Common myeloid progenitor, CD34-positive (primary cell): ENCODE results near the gene SLC7A4.

Source experiments
- CTCF ChIA-PET: fragments of 350-600 bp; sonication (Branson Sonifier 250); formaldehyde crosslinking; loops from one replicate; lab custom pipeline; 2021; ENCODE audit warnings: antibody characterized with exemption; lab: Charles Lee
- POLR2A ChIA-PET: fragments of 350-600 bp; sonication (Branson Sonifier 250); formaldehyde crosslinking; loops from one replicate; lab custom pipeline; 2021; ENCODE audit warnings: antibody characterized with exemption; lab: Charles Lee
- DNase-seq, 3 donors: peaks; one replicate each; pipeline versions ENCODE4 v3.0.0 to v3.0.0-alpha.2; 2013
- H3K27ac ChIP-seq, 2 experiments: 1 replicate in 1 of 2; 2 replicates in 1 of 2; pipeline ENCODE4 v1.7.0; 2013; ENCODE audit warnings: inconsistent platforms in 2 of 2, low read length in 2 of 2, mild to moderate bottlenecking in 2 of 2, low read depth in 1 of 2, moderate library complexity in 1 of 2; ENCODE audit not compliant: severe bottlenecking in 2 of 2, insufficient read depth in 1 of 2, poor library complexity in 1 of 2
- H3K27me3 ChIP-seq, 5 experiments: replicated peaks in 2 of 5; 1 replicate in 3 of 5; 2 replicates in 2 of 5; pipeline versions ENCODE4 v1.6.1 to v1.7.0; 2013; ENCODE audit warnings: low read length in 4 of 5, mild to moderate bottlenecking in 2 of 5, moderate library complexity in 2 of 5, inconsistent platforms in 1 of 5; ENCODE audit not compliant: insufficient read depth in 5 of 5, control insufficient read depth in 4 of 5
- H3K36me3 ChIP-seq, 4 experiments: 1 replicate in 2 of 4; 2 replicates in 2 of 4; pipeline versions ENCODE4 v1.6.1 to v1.7.0; 2013; ENCODE audit warnings: low read length in 3 of 4, control low read depth in 1 of 4, mild to moderate bottlenecking in 1 of 4; ENCODE audit not compliant: control insufficient read depth in 4 of 4, insufficient read depth in 4 of 4
- H3K4me1 ChIP-seq, 4 experiments: 1 replicate in 3 of 4; 2 replicates in 1 of 4; pipeline versions ENCODE4 v1.6.1 to v1.7.1; 2013; ENCODE audit warnings: low read length in 3 of 4, mild to moderate bottlenecking in 3 of 4, control low read depth in 1 of 4, inconsistent platforms in 1 of 4, moderate library complexity in 1 of 4; ENCODE audit not compliant: control insufficient read depth in 4 of 4, insufficient read depth in 4 of 4; ENCODE audit errors: control extremely low read depth in 1 of 4
- H3K4me3 ChIP-seq, 7 experiments: 1 replicate in 4 of 7; 2 replicates in 3 of 7; pipeline versions ENCODE4 v1.5.1 to v1.7.0; 2013; ENCODE audit warnings: mild to moderate bottlenecking in 7 of 7, low read length in 6 of 7, moderate library complexity in 6 of 7, inconsistent platforms in 2 of 7, low read depth in 2 of 7, control low read depth in 1 of 7; ENCODE audit not compliant: insufficient read depth in 4 of 7, control insufficient read depth in 1 of 7; ENCODE audit errors: extremely low read depth in 1 of 7
- H3K9me3 ChIP-seq, 5 experiments: 1 replicate in 4 of 5; 2 replicates in 1 of 5; pipeline versions ENCODE4 v1.6.1 to v1.7.1; 2013; ENCODE audit warnings: low read length in 4 of 5, mild to moderate bottlenecking in 2 of 5, inconsistent platforms in 1 of 5, low read depth in 1 of 5, moderate library complexity in 1 of 5; ENCODE audit not compliant: control insufficient read depth in 4 of 5, insufficient read depth in 2 of 5; ENCODE audit errors: control extremely low read depth in 1 of 5
- WGBS: methylation state at CpG from one replicate; pipeline ENCODE4 v1.1.5; 2013; ENCODE audit not compliant: insufficient coverage; 5-methylcytosine and 5-hydroxymethylcytosine counted together

The SLC7A4 gene

DNA sequence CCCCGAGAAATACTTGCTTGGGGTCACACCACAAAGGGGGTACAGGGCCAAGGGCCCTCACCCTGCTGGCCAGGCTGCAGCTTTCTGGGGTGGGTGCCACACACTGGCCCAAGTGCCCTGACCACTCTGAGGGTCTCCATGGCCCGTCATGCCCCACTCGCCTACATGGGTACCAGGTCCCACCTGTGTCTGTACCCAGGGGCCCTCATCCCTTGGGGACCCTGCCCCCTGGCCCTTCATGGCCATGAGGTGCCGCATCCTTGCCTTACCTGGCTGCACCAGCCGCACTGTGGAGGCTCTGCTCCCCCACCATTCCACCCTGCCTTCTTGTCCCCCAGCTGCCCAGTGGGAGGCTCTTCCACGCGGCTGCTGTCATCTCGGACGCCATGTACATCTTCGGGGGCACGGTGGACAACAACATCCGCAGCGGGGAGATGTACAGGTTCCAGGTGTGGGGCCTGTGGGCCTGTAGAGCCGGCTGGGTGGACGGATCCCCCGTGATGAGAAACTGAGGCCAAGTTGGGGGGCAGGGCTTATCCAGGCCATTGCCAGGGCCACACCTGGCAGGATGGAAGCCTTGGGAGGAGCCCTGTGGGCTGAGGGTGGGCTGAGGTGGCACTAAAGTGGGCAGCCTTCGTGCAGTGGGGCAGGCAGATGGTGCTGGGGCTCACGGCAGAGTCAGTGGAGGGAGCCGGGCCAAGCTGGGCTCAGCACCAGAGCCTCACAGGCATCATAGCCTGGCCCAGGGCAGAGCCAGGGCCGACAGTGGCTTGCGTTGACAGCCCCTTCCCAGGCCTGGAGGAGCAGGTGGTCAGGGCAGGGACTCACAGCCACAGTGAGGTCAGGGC is 39.7 kb downstream of the SLC7A4 start:
- CTCF ChIA-PET, result no interaction called here
- no peaks in the 10 kb centered on the region for H3K9me3 ChIP-seq
- H3K4me3 ChIP-seq, result no peak overlapping the region
- 96% methylated on average over 19 of the region's 21 CpGs for WGBS
- H3K4me1 ChIP-seq, result peaks cover 0 to 9% (median 2%) of the 10 kb centered on the region in 4 experiments
- no peak for DNase-seq
- H3K27me3 ChIP-seq, result no peaks in the 10 kb centered on the region
- peaks cover 2 to 82% (median 44%) of the 10 kb centered on the region in 4 experiments for H3K36me3 ChIP-seq
- no peak overlapping the region for H3K27ac ChIP-seq
- POLR2A ChIA-PET, result no interaction called here

GRCh38 chr22:20992056-20992442 is 40.3 kb downstream of the SLC7A4 start:
- 100% methylated on average over 5 of the region's 7 CpGs for WGBS
- peaks cover 0 to 9% (median 2%) of the 10 kb centered on the region in 4 experiments for H3K4me1 ChIP-seq
- CTCF ChIA-PET, result interaction anchor here (2.6 kb wide), 1 partner anchor 11 kb away, joined by 12 read pairs; the partner anchor contains the start of gene LZTR1
- H3K4me3 ChIP-seq, result no peak overlapping the region
- no peak overlapping the region for H3K27ac ChIP-seq
- H3K27me3 ChIP-seq, result no peaks in the 10 kb centered on the region
- POLR2A ChIA-PET, result no interaction called here
- H3K36me3 ChIP-seq, result peaks cover 2 to 80% (median 43%) of the 10 kb centered on the region in 4 experiments
- no peak for DNase-seq
- no peaks in the 10 kb centered on the region for H3K9me3 ChIP-seq

- no peak for DNase-seq
- Histone ChIP-seq H3K4me3 (no peak overlapping the region), H3K36me3 (peaks cover 2 to 78% (median 41%) of the 10 kb centered on the region in 4 experiments), H3K27ac (no peak overlapping the region), H3K9me3 (no peaks in the 10 kb centered on the region), H3K27me3 (no peaks in the 10 kb centered on the region), H3K4me1 (peaks cover 0 to 9% (median 2%) of the 10 kb centered on the region in 4 experiments)
- 98% methylated on average over 20 of the region's 24 CpGs for WGBS
- POLR2A ChIA-PET, result no interaction called here
- CTCF ChIA-PET, result interaction anchor here (1.2 to 2.6 kb wide), 3 partner anchors 8 to 34 kb away, joined by 6 to 12 read pairs (median 7); partner anchors contain the start of gene LZTR1
These were observed 40.9 kb downstream of the SLC7A4 start for GRCh38 chr22:20991252-20992055.

GRCh38 chr22:20990184-20991180 is 41.9 kb downstream of the SLC7A4 start:
- ChIA-PET CTCF (interaction anchor here (0.9 to 2.6 kb wide), 5 partner anchors 9 to 104 kb away, joined by 3 to 12 read pairs (median 6); partner anchors contain the start of gene LZTR1), POLR2A (interaction anchor here (1.1 kb wide), 1 partner anchor 12 kb away, joined by 4 read pairs; no protein-coding TSS in a partner anchor)
- Histone ChIP-seq H3K36me3 (peaks cover 2 to 76% (median 43%) of the 10 kb centered on the region in 4 experiments), H3K27ac (no peak overlapping the region), H3K4me1 (peaks cover 0 to 9% (median 2%) of the 10 kb centered on the region in 4 experiments), H3K4me3 (no peak overlapping the region), H3K27me3 (no peaks in the 10 kb centered on the region), H3K9me3 (no peaks in the 10 kb centered on the region)
- DNase-seq, result no peak
- 94% methylated on average over 21 of the region's 21 CpGs for WGBS

DNA sequence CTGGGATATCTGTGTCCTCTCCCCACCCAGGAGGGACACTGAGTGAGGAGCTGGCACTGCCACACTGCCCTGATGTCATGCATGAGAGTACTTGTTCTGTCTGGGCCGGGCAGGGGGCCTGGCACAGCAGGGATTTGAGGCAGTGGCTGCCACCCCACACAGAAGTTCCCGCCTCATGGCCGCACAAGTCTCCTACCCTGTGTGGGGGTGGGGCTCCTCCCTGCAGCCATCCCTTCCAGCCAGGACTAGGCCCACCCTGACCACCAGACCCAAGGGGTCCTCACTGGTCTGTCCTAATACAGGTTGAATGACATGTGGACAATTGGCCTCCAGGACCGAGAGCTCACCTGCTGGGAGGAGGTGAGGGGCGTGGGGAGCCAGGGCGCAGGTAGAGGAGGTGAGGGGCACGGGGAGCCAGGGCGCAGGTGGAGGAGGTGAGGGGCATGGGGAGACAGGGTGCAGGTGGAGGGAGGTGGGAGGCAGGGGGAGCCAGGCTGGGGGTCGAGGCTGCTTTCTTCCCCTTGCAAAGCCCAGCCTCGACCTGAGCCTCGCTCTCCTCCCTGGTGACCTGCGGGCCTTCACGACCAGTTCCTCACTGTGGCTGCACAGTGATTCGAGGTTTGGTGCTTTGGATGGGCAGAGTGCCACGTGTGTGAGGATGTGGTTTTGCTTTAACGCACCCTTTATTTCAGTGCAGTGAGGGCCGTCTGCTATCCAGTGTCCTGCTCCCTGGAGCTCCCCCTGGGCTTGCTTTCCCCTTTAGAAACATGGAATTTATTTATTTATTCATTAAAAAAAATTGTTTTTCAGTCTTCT is 42.8 kb downstream of the SLC7A4 start:
- CTCF ChIA-PET, result interaction anchor here (0.9 to 2.6 kb wide), 4 partner anchors 8 to 104 kb away, joined by 3 to 12 read pairs (median 6); partner anchors contain the start of gene LZTR1
- H3K36me3 ChIP-seq, result peaks cover 2 to 71% (median 42%) of the 10 kb centered on the region in 4 experiments

More for the DNA sequence above, 42.8 kb downstream of the SLC7A4 start:
- Histone ChIP-seq H3K27ac (no peak overlapping the region), H3K9me3 (no peaks in the 10 kb centered on the region), H3K27me3 (no peaks in the 10 kb centered on the region), H3K4me1 (peaks cover 0 to 9% (median 2%) of the 10 kb centered on the region in 4 experiments), H3K4me3 (no peak overlapping the region)
- WGBS, result 66% methylated on average over 7 of the region's 17 CpGs
- no peak for DNase-seq
- POLR2A ChIA-PET, result interaction anchor here (1.1 kb wide), 1 partner anchor 13 kb away, joined by 4 read pairs; no protein-coding TSS in a partner anchor
